Measurements from ENCODE around the gene FARS2. TPM values are rescaled to one million over a fixed set of nuclear protein-coding genes. Genes with fewer than 3 reads are reported as not detected.

Gene FARS2
- total and polyA plus RNA-seq, 2 donors (not counting 1 experiment from before 2014, with no cell fraction given): 33.0 to 35.5 TPM

- Mint-ChIP-seq H3K27ac (no peak overlapping the region), H3K9me3 (ENCODE audit: insufficient read depth) (no peaks in the 10 kb centered on the region), H3K4me3 (no peak overlapping the region), H3K4me1 (no peaks in the 10 kb centered on the region), H3K27me3 (no peaks in the 10 kb centered on the region)
- no peaks in the 10 kb centered on the region for H3K4me1 ChIP-seq (ENCODE audit: control insufficient read depth in 2 of 2, insufficient read depth in 2 of 2, low read length in 2 of 2)
- ChIA-PET POLR2A (no interaction called here), CTCF (interaction anchor here (1.9 kb wide), 1 partner anchor 56 kb away, joined by 8 read pairs; no protein-coding TSS in a partner anchor)
- peaks cover 23% of the 10 kb centered on the region for H3K79me2 ChIP-seq (ENCODE audit: control insufficient read depth, insufficient read depth, low read length)
- H4K20me1 ChIP-seq (ENCODE audit: control insufficient read depth, insufficient read depth, low read length, poor library complexity, severe bottlenecking): no peaks in the 10 kb centered on the region
- H3K36me3 ChIP-seq (replicated peaks in 1 of 2; ENCODE audit: control extremely low read depth in 1 of 2, control insufficient read depth in 1 of 2, extremely low read depth in 1 of 2, insufficient read depth in 2 of 2, low read length in 1 of 2): peaks cover 0 to 4% of the 10 kb centered on the region in 2 experiments
- H3K9me3 ChIP-seq (ENCODE audit: control extremely low read depth in 1 of 3, control insufficient read depth in 2 of 3, insufficient read depth in 1 of 3, low read length in 2 of 3): no peaks in the 10 kb centered on the region
- DNase-seq (no peak), ATAC-seq (ENCODE audit: low read depth) (no peak)
- intact Hi-C loops (cut with micrococcal nuclease): no loop called here
- H3K9ac ChIP-seq (ENCODE audit: low read length): no peak overlapping the region
- no peaks in the 10 kb centered on the region for H3K27me3 ChIP-seq (replicated peaks in 1 of 4; ENCODE audit: control extremely low read depth in 1 of 4, control insufficient read depth in 3 of 4, insufficient read depth in 4 of 4, low read length in 3 of 4)
- 86% methylated on average over 1 of the region's 2 CpGs for WGBS (ENCODE audit: insufficient coverage)
- no peak overlapping the region for H3K4me3 ChIP-seq (ENCODE audit: control extremely low read depth in 1 of 5, extremely low read depth in 1 of 5, insufficient read depth in 1 of 5, low read depth in 2 of 5, low read length in 4 of 5)
- H2AFZ ChIP-seq (ENCODE audit: insufficient read depth, low read depth, low read length, poor library complexity, severe bottlenecking): no peak overlapping the region
- no peak overlapping the region for H3K4me2 ChIP-seq (replicated peaks; ENCODE audit: low read depth, low read length, poor library complexity, severe bottlenecking)
- no peak for TF ChIP-seq EZH2 (IDR thresholded peaks at IDR 0.05; ENCODE audit: borderline replicate concordance, insufficient read depth, low read depth, low read length, poor library complexity, severe bottlenecking)
- H3K27ac ChIP-seq (ENCODE audit: low read length in 2 of 2): no peak overlapping the region
These were observed 14.1 kb upstream of the FARS2 start for GRCh38 chr6:5247201-5247600.

- intact Hi-C loops (cut with micrococcal nuclease): no loop called here
- Histone ChIP-seq H3K4me2 (replicated peaks; ENCODE audit: low read depth, low read length, poor library complexity, severe bottlenecking) (no peak overlapping the region), H3K36me3 (replicated peaks in 1 of 2; ENCODE audit: control extremely low read depth in 1 of 2, control insufficient read depth in 1 of 2, extremely low read depth in 1 of 2, insufficient read depth in 2 of 2, low read length in 1 of 2) (no peaks in the 10 kb centered on the region), H2AFZ (ENCODE audit: insufficient read depth, low read depth, low read length, poor library complexity, severe bottlenecking) (no peak overlapping the region), H4K20me1 (ENCODE audit: control insufficient read depth, insufficient read depth, low read length, poor library complexity, severe bottlenecking) (no peaks in the 10 kb centered on the region), H3K9ac (ENCODE audit: low read length) (no peak overlapping the region), H3K79me2 (ENCODE audit: control insufficient read depth, insufficient read depth, low read length) (peaks cover 19% of the 10 kb centered on the region), H3K9me3 (ENCODE audit: control extremely low read depth in 1 of 3, control insufficient read depth in 2 of 3, insufficient read depth in 1 of 3, low read length in 2 of 3) (no peaks in the 10 kb centered on the region), H3K4me3 (ENCODE audit: control extremely low read depth in 1 of 5, extremely low read depth in 1 of 5, insufficient read depth in 1 of 5, low read depth in 2 of 5, low read length in 4 of 5) (no peak overlapping the region), H3K27ac (ENCODE audit: low read length in 2 of 2) (no peak overlapping the region), H3K27me3 (replicated peaks in 1 of 4; ENCODE audit: control extremely low read depth in 1 of 4, control insufficient read depth in 3 of 4, insufficient read depth in 4 of 4, low read length in 3 of 4) (no peaks in the 10 kb centered on the region), H3K4me1 (ENCODE audit: control insufficient read depth in 2 of 2, insufficient read depth in 2 of 2, low read length in 2 of 2) (no peaks in the 10 kb centered on the region)
- WGBS (ENCODE audit: insufficient coverage): 93% methylated on average over 4 of the region's 9 CpGs
- Mint-ChIP-seq H3K27me3 (no peaks in the 10 kb centered on the region), H3K4me1 (no peaks in the 10 kb centered on the region), H3K27ac (no peak overlapping the region), H3K9me3 (ENCODE audit: insufficient read depth) (no peaks in the 10 kb centered on the region), H3K4me3 (no peak overlapping the region)
- ChIA-PET CTCF (interaction anchor here (1.8 to 1.9 kb wide), 2 partner anchors 54 to 105 kb away, joined by 6 to 8 read pairs; no protein-coding TSS in a partner anchor), POLR2A (no interaction called here)
- TF ChIP-seq EZH2 (IDR thresholded peaks at IDR 0.05; ENCODE audit: borderline replicate concordance, insufficient read depth, low read depth, low read length, poor library complexity, severe bottlenecking): no peak
- TF ChIP-seq CTCF (IDR thresholded peaks at IDR 0.05): no peak
- DNase-seq: no peak
- ATAC-seq (ENCODE audit: low read depth): no peak
These were observed 12.8 kb upstream of the FARS2 start for GRCh38 chr6:5248302-5249098.
